ENCODE data around the gene ARHGAP11B.
"Not testable (repeated sequence)": the region's sequence is repeated elsewhere in the genome, so short reads cannot be mapped to it uniquely, and the experiment has no call there.

DNA sequence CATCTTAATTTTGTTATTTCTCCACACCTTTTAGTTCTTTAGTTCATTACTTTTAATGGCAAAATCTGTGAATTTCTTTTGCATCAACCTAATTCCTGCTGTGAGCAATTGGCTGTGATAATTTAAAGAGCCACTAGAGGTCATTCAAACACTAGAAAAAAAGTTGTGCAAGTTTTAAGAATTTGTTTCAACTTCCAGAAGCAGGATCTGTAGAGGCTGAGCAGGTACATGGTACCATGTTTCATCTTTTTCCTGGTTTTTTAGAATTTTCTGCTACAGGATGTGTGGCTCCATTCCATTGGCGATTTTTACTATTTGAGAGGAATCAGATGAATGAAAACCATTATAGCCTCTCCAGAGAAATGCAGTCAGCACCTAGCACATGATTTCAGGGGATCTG lies 35.2 kb downstream of the ARHGAP11B start:
- TF ChIP-seq CTCF (IDR thresholded peaks at IDR 0.05; ENCODE audit: low read depth, low read length) = peak; percentile 44
- TF ChIP-seq EZH2phosphoT487 (IDR thresholded peaks at IDR 0.05; ENCODE audit: low read depth) = not testable (repeated sequence)

Data from OCI-LY3 (cell line).